Hindlimb muscle (tissue), 1 donor: ENCODE measurements around the gene ZAP70. TPM values are rescaled to one million over a fixed set of nuclear protein-coding genes. Genes with fewer than 3 reads are reported as not detected.

Experiments used
- DNase-seq: peaks from one replicate; pipeline ENCODE4 v3.0.0-alpha.2; 2013
- polyA plus RNA-seq: library from polyadenylated mRNA; unstranded; fragments of 120-200 nt; gene quantifications from one replicate; pipeline ENCODE4 v1.2.1, GENCODE V29; 2013; ENCODE audit not compliant: insufficient read length

Gene ZAP70
- polyA plus RNA-seq, 1 donor: 3.6 TPM

DNA sequence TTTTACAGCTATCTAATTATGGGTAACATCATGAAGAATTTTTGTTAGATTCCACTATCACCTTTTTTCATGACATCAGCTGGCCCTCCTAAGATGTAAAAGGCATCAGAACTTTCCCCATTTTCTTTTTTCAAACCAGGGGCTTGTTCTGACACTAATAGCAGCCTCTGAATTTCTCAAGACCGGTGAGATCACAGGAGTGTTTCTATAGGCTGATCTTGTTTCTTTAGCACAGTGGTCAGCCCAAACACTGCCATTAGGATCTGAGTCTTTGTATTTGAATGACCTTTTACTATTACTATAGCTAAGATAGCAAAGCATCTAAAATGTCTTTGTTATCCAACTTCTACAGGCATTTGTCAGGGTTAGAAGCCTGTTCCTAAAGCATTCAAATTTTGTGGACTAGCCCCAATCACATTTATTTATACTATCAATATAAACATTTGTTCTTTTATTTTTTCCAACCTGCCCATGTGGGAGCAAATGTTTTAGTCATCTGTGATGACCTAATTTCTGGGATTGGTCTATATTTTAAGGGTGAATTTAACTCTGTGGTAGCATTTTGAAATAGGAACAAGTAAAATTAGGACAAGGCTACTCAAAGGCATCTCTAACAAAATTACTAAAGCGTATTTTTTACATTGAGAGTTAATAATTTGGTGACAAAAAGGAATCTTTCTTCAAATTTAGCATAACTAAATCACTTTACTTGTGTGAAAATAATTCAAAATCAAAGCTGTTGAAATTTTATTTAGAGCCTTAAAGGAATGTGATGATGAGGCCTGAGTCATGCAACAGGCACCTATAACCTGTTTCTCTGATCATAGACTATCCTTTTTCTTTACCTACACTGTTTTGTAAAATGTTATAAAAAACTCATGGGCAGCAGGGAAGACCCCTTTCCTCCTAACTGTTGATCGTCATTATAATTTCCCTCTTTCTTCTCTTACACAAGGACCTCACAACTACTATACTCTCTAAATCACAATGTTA, 39.3 kb downstream of the ZAP70 start:
- no peak for DNase-seq

DNA sequence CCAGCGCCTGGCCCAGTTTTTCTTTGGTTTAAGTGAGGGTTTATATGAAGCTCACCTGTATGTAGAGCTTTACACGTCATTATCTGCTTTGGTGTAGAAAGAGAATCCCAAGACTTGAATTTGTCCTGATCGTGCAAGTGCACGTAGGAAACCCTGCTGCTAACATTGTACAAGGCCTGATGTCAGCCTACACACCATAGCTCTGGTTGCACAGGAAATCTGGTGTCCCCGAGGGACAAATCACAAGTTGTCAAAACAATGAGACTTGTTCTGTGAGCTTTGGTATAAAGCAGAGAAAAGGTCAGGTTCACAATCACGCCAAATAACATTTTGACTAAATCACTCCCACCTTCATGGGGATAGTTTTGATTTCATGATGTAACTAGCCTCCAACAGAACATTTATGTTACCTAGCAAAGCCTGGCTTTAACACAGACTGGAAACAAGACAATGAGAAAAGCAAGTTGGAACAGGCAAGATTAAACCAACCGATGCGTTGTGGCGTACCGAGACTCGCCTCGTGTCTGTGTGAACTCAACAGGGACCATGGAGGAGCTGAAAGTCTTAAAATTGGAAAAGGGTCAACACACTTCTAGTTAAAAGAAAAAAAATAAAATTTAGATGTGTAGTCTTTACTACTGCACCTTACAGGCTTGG, 41.4 kb downstream of the ZAP70 start:
- DNase-seq: no peak

DNA sequence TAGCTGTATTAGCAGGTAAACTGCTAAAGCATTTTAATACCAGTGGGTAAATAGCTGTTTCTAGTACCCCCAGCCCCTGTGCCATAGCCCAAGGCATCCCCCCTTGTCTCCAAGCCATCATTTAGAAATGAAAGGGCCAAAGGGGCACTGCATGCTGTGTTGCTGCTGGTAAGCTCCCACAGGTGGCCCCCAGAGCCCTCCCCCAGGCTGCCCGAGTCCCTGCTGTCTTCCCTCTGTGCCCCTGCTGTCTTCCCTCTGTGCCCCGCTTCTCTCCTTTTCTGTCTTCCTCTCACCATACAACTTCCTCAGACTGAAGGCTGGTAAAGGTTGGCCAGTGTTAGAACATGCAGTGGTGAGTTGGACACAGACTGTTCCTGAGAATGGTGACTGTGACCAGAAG, 42.1 kb downstream of the ZAP70 start:
- DNase-seq: no peak

DNA sequence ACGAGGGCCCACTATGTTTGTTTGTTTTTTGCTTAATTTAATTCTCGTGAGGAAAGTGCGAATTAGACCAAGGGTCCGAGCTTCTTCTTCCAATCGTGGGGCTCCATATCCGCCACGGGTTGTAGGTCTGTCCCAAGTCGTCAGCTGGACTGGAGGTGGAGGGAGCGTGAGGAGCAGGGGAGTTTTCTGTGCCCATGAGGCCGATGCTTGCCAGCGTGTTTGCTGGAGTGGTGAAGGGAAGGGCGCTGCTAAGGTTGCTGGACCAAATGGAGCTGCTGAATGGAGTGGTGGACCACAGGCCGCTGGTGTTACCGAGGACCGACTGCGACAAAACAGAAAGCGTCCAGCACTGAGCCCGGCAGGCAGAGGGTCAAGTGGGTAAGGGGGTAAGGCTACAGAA, 43.7 kb downstream of the ZAP70 start:
- no peak for DNase-seq

DNA sequence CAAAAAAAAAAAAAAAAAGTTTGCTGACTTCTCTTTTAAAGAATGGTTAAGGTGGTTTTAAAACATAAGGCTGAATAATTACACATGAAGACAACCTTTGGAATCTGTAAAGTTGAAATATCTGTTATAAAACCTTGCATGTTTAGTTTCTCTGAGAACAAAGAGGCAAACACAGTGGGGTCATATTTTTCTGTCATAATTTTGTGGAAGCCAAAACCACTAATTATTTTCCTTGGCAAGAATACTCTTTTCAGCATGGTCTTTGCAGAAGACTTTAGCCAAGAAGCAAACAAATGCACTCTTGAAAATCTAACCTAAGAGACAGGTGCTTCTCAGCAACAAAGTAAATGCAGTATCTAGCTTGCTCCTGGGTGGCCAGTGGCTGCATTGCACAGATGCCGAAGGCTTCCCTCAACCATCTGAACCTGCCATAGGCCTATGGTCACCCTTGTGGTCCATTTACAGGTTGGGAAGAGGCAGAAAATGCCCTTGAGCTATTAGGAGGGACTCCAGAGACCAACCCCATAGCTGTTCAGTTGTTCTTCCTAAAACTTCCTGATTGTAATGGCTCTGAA, 44.8 kb downstream of the ZAP70 start:
- DNase-seq: no peak

DNA sequence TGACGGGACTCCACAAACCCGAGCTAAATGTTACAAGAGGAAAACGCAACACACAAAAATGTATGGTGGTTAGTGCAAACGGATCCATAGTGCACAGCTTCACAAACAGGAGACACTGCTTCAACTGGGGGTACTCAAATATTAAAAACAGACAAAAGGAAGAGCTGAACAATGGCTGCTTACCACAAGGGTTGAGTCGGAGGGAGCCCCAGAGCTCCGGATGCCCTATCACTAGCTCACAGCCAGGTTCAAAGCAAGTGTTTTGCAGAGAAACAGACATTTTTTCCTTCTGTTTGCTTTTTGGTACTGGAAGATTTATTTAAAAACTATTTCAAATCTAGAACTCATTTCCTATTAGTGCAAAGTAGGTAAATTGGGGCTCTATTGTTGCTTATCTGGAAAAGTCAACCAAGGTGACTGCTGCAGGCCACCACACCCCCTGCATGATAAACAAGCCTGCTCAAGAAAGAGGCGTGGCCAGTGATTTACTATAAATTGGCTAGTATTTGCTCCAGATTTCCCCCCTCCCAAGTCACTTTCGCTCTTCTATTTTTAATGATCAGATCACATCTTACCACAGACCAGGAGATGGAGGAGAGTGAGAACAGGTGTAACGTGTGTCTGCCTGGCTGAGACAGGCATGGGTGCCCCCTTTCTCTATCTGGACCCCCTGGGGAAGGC, 46.5 kb downstream of the ZAP70 start:
- no peak for DNase-seq

DNA sequence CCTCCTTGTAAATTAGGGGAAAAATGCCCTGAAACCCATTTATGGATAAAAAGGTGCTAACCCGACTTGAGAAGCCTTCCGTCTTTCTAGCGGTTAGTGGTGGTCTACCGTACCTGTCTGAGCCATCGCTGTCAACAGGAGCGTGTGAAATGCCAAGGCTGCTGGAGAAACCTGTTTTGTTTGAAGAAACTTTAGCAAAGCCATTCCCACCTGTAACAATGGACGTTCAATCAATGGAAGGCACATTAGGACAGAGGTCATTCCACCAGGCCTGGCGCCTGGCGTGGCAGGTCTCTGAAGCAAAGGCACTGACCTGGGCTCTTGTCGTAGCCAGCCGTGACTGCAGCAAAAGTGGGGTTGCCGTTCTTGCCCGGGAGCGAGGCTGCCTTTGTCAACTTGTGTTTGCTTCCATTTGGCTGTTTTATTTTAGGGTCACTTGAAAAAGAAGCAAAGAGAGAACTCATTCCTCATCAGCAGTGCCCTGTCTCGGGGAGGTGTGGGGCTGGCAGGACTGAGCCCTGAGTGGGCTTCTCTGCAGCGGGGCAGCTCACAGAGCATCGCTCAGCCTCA, 47.2 kb downstream of the ZAP70 start:
- no peak for DNase-seq

DNA sequence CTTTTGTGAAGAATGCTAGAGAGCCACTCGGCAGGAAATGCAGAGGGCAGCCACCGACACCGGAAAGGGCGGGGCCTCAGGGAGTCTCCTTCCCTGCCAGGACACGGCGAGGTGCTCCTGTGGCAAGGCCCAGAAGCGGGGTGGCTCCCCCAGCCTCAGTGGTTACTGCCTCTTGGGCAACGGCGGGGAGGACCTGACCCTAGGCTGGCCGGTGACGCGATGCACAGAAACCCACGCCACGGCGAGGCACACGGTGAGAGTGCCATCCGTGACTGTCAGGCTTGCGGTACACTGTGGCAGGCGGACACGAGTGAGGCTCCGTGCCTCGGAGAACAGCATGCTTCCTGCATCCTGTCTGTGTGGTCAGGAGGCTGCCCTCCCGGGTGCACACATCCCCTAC, 47.8 kb downstream of the ZAP70 start:
- DNase-seq: no peak

DNA sequence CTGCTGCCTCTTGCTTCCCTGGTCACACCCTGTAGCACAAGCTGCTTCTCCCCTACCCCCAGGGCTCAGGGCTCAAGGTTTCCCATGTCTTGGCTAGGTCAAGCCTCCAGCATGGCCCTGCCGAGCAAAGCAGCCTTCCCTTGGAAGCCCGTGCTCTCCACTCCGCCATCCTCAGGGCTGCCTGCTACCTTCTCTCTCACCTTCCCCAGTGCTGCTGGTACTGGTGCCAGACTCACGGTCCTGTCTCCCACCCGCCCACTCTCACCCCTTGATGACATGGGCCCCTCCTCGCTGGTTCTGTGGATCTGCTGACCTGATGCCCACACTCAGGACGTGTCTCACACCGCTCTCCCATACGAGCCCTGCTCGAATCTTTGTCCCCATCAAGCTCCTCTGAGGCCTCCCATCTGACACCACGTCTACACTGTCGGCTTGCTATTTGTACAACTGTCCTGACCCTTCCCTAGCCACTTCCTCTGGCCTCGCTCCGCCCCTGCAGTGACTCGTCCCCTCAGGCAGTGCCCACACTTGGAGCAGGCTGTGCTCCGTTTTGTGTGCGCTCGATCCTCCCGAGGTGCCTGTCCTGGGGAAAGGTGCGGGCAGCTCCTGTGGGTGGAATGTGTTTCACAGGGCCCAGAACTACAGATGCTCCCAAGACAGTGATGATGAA, 49.9 kb downstream of the ZAP70 start:
- DNase-seq: no peak

DNA sequence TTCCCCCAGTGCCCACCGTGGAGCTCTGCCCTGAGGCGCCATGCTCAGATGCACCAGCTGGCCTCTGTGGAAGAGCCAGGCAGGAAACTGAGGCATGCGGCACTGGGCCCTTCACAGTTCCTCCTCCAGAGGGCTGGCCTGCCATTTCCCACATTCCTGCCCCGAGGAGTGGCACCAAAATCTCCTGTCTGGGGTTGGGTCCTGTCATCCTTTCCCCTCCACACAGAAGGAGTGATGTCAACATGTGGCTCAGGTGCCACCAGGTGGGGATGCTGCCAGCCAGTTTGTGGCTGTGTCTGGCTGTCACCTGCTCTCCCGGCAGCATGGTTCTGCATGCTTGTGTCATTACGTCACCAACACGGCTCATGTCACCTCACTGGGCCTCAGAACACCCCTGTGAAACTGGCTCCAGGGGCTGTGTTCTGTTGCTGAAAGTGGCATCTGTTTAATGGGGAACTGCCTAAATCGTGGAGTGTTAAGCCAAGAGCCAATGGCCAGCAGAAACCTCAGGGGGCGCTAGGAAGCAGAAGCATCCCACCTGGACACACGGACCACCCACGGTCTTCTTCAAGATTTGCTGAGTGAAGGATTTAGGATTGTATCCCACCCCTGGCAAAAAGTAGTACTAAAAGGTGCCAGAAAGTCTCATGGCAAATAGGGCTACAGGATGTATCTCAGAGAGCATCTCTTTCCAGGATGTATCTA, 51.3 kb downstream of the ZAP70 start:
- no peak for DNase-seq

DNA sequence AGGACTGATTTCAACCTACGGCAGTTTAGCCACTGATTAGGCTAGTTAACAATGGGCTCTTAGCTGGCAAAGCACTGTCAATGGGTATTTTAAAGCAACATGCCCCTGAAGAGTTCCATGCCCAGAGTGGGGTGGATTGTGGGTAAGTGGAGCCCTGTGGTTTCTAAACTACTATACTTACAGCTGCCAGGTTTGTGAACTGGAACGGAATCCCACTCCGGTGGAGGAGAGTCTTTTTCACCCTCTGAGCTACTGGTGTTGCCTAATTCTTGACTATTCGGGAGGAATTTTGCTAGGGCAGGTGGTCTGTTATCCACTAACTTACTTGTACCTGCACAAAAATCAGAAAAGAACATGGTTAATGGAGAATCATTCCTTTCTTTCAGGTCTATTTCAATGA, 52.6 kb downstream of the ZAP70 start:
- no peak for DNase-seq

DNA sequence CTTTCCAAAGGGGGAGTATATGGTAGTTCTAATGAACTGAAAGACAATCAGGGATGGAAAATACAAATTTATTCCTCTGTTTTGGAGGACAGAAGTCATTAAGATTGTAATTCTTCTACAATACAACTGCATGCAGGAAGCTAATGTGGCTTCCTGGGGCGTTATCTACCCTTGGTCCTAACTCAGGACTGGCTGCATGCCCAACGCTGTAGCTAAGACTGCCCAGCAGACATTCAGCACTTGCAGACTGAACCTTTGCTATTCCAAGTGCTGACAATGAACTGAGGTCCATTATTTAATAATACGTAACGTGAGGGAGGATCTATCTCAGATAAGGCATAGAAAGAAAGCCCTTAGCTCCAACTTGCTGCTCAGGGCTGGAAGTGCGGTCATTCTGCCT, 53.2 kb downstream of the ZAP70 start:
- DNase-seq: no peak

DNA sequence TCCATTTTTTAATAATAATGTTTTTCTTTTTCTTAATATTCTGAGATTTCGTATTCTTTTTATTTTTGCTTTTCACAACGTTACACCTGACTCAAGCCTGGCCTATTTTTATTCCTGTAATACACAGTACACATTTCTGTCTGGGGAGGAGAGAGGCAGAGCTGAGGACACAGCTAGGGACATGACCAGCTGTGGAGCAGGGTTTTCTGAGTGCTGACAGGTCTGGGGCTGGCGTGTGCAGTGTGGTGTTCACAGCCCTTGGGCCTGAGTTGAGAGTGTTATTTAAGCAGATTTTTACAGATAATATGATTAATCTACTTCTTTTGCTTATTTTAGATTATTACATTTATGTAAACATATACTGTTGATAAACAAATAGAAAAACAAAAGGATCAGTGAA, 55.9 kb downstream of the ZAP70 start:
- no peak for DNase-seq

DNA sequence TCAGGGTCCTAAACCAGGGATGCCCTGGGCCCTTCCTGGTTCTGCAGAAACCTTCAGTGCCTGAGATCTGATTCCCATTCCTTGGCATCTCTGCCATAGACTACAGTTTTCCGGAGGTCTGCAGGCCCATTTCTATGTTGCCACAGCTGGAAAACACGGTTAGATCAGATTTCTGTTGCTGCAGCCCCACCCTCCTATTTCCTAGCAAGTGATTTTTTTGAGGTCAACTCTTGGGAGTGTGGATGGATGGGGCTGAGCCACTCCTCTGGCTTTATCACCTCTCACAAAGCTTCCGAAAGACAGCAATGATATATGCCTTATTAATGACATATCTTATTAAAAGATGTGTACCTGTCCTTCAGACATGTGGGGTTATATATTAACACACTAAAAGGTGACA, 56.3 kb downstream of the ZAP70 start:
- no peak for DNase-seq

DNA sequence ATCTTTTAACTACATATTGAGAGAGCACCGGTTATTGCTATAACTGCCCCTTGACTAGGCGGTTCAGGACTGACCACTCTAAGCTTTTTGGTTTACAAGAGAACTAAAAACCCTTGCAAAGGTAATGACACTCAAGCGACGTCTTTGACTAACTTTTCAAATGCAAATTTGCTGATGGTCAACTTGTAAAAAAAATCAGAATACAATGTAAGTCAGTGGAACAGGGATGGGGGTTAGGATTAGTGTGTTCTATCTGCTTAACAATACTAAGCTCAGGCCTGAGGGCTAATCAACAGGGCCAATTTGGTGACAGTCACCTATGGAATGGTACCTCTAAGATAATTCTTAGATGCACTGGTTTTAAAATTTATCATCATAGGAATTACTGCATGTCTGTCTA, 57.1 kb downstream of the ZAP70 start:
- DNase-seq: no peak

DNA sequence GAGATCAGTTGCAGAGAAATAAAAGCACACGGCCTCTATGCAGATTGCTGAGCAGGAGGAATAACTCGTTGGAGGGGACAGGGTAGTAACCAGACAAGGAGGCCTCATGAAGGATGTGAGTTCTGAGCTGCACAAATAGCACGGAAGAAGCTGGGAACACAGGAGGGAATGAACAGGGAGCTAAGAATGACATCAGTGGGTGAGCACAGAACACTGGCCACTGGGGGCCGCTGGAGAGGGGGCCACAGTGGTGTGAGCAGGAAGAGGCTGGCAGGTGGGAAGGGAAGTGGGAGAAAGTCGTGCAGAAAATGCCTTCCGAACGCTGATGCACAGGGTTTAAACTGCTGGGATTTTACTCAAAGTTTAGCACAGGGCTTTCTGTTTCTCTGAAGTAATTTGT, 61.0 kb downstream of the ZAP70 start:
- DNase-seq: no peak

DNA sequence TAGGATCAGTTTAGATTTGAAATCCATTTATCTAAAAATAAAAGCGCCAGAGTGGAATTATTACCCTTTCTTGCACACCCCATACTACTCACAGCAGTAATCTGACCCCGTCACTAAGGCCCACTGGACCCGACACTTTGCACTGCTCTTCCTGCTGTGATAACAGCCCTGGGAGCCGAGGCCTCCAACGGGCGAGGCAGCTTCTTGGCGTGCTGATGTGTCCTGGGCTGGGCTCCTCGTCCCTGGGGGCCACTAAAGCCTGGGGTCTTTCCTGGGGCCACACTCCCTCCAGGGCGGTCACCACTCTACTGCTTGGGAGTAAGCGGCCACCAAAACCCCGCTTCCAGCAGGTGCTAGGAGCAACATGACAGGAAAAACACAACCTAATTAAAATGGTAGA, 61.7 kb downstream of the ZAP70 start:
- no peak for DNase-seq

DNA sequence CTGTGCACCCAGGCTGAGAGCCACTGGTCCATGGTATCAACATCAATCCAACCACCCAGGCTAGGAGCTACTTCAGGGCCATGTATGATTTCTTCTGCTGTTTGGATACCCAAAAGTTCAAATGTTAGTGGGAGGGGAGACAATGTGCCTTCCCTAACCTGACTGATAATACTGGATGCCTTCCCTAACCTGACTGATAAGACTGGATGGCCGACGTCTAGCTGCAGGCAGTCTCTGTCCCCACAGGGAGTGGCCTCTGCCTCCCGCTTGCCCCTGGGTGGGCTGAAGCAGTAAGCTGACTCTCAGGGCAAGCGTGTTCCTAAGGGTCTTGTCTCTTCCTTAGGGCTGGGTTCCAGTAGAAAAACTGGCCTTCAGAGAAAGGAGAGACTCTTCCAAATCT, 65.8 kb downstream of the ZAP70 start:
- DNase-seq: no peak

DNA sequence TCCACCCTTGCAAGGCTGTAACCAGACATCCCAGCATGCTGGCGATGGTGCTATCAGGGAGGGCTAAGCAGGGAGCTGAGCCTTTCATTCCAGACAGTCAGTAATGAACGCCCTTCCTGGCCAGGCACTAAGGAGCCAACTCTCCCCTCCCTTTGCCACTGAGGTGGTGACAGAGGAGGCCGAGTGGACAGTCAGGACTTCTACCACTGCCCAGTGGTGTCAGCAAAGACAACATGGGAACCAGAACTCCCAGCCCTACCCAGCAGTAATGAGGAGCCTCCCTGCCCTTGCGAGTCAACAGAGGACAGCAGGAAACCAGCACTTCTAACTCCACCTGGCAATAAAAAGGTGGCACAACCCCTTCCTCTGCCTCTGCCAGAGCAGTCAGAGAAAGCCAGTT, 68.6 kb downstream of the ZAP70 start:
- DNase-seq: no peak

DNA sequence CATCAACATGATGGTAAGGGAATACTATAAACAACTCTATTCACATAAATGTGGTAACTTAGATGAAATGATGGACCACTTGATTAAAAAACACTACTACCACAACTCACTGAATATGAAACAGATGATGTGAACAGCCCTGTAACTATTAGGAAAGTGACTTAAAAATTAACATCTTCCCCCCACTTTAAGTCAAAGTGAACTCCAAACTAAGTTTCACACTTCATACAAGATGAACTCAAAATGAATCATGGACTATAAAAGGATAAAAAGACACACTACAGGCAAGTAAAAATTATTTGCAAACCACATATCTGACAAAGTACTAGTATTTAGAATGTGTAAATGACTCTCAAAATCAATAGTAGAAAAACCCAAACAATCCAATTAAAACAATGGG, 71.6 kb downstream of the ZAP70 start:
- no peak for DNase-seq

DNA sequence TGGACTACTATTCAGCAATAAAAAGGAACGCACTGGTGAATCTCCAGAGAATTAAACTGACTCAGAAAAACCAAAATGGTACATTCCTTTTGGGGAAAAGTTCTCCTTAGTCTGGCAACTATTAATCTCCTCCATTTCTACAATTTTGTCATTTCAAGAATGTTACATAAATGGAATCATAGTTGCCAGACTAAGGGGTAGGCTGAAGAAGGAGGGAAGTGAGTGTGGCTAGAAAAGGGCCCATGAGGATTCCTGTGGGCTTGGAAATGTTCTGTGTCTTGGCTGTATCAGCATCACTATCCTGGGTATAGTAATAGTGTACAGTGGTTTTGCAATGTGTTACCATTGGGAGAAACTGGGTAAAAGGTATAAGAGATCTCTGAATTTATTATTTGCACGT, 72.4 kb downstream of the ZAP70 start:
- DNase-seq: no peak
